ENCODE data around the gene ATP5MC2.
"Not testable (repeated sequence)": the region's sequence is repeated elsewhere in the genome, so short reads cannot be mapped to it uniquely, and the experiment has no call there.

DNA sequence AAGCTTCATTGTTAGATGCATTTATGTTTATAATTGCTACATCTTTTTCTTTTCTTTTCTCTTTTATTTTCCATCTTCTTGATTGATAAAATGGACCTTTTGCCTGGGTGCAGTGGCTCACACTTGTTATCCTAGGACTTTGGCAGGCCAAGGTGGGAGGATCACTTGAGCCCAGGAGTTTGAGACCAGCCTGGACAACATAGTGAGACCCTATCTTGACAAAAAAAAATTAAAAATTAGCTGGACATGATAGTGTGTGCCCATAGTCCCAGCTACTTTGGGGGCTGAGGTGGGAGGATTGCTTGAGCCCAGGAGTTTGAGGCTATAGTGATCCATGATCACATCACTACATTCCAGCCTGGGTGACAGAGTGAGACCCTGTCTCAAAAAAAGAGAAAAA lies 40.2 kb downstream of the ATP5MC2 start:
- not testable (repeated sequence) for TF ChIP-seq RFX5 (IDR thresholded peaks at IDR 0.05); EP300 (IDR thresholded peaks at IDR 0.05); EHMT2 (IDR thresholded peaks at IDR 0.05; ENCODE audit: low read depth)
- TF ChIP-seq, protein P1, sequence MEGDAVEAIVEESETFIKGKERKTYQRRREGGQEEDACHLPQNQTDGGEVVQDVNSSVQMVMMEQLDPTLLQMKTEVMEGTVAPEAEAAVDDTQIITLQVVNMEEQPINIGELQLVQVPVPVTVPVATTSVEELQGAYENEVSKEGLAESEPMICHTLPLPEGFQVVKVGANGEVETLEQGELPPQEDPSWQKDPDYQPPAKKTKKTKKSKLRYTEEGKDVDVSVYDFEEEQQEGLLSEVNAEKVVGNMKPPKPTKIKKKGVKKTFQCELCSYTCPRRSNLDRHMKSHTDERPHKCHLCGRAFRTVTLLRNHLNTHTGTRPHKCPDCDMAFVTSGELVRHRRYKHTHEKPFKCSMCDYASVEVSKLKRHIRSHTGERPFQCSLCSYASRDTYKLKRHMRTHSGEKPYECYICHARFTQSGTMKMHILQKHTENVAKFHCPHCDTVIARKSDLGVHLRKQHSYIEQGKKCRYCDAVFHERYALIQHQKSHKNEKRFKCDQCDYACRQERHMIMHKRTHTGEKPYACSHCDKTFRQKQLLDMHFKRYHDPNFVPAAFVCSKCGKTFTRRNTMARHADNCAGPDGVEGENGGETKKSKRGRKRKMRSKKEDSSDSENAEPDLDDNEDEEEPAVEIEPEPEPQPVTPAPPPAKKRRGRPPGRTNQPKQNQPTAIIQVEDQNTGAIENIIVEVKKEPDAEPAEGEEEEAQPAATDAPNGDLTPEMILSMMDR (IDR thresholded peaks at IDR 0.05): not testable (repeated sequence)
- TF ChIP-seq, protein P2, sequence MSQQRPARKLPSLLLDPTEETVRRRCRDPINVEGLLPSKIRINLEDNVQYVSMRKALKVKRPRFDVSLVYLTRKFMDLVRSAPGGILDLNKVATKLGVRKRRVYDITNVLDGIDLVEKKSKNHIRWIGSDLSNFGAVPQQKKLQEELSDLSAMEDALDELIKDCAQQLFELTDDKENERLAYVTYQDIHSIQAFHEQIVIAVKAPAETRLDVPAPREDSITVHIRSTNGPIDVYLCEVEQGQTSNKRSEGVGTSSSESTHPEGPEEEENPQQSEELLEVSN (IDR thresholded peaks at IDR 0.05; ENCODE audit: borderline replicate concordance, low read depth): not testable (repeated sequence)

Measured in A549 (cell line).